HCT116 (cell line): ENCODE data around the gene IQCK. TPM values are rescaled to one million over a fixed set of nuclear protein-coding genes. Genes with fewer than 3 reads are reported as not detected.

ENCODE experiments used
- ATAC-seq: fragments of 200-7000 bp; cut with Tn5 transposase; 2 replicates; pipeline ENCODE4 v1.9.1; 2020; ENCODE audit warnings: mild to moderate bottlenecking, moderate library complexity
- BruUV-seq: library from RNA; stranded (reverse); fragments of 400-500 nt; replicated peaks from 2 replicates; lab custom pipeline; 2021; lab: Mats Ljungman, UMichigan
- CTCF ChIA-PET: fragments of 300-600 bp; sonication (Branson Sonifier 250); formaldehyde crosslinking; loops from one replicate; lab custom pipeline; 2021; ENCODE audit warnings: antibody characterized with exemption; lab: Charles Lee
- POLR2A ChIA-PET: fragments of 300-600, 350-600 bp; sonication (Branson Sonifier 250); formaldehyde crosslinking; loops from one replicate; lab custom pipeline; 2021; ENCODE audit warnings: antibody characterized with exemption; lab: Charles Lee
- RAD21 ChIA-PET, 2 experiments: fragments of 300-600 bp; sonication (Branson Sonifier 250); formaldehyde crosslinking; loops; one replicate each; lab custom pipeline; 2023; ENCODE audit warnings: low total read pairs in 2 of 2; ENCODE audit not compliant: uncharacterized antibody in 2 of 2, unreplicated experiment in 2 of 2, low non-redundant PET in 1 of 2; lab: Charles Lee
- DNase-seq: peaks from one replicate; pipeline ENCODE4 v3.0.0-alpha.2; 2010; ENCODE audit warnings: low read depth, low spot score
- H2AFZ ChIP-seq: fragments of 200-600 bp; shearing (Covaris generic), sonication (generic); 2 replicates; pipeline ENCODE4 v1.6.1; 2017; ENCODE audit warnings: low read depth, mixed run types, mixed read lengths, antibody characterized with exemption, low read length; ENCODE audit not compliant: poor library complexity, severe bottlenecking
- H3K27ac ChIP-seq: 2 replicates; pipeline ENCODE4 v1.5.1; 2012; ENCODE audit warnings: low read depth, low read length
- H3K27me3 ChIP-seq: fragments of 200-600 bp; sonication (generic); 2 replicates; pipeline ENCODE4 v1.6.1; 2016; ENCODE audit warnings: mixed run types, low read length, mixed read lengths; ENCODE audit not compliant: insufficient read depth
- H3K36me3 ChIP-seq, 2 experiments: fragments of 200-500 bp in 1 of 2; fragments of 200-600 bp in 1 of 2; sonication (Bioruptor generic) in 1 of 2; sonication (generic) in 1 of 2; 2 replicates each; pipeline versions ENCODE4 v1.5.1 to v1.6.1; 2014 to 2016; ENCODE audit warnings: low read length in 2 of 2, inconsistent platforms in 1 of 2, mixed read lengths in 1 of 2, mixed run types in 1 of 2; ENCODE audit not compliant: insufficient read depth in 2 of 2, control insufficient read depth in 1 of 2
- H3K4me1 ChIP-seq, 2 experiments: fragments of 200-600 bp in 1 of 2; sonication (generic) in 1 of 2; 2 replicates each; pipeline versions ENCODE4 v1.5.1 to v1.6.1; 2012 to 2017; ENCODE audit warnings: low read length in 2 of 2, inconsistent platforms in 1 of 2, mild to moderate bottlenecking in 1 of 2, mixed read lengths in 1 of 2, mixed run types in 1 of 2, moderate library complexity in 1 of 2; ENCODE audit not compliant: insufficient read depth in 2 of 2, control insufficient read depth in 1 of 2
- H3K4me2 ChIP-seq: fragments of 200-600 bp; sonication (generic); 2 replicates; pipeline ENCODE4 v1.6.1; 2017; ENCODE audit warnings: mixed run types, low read length, mixed read lengths
- H3K4me3 ChIP-seq, 2 experiments: fragments of 200-600 bp in 1 of 2; sonication (generic) in 1 of 2; replicated peaks in 1 of 2; 2 replicates each; pipeline ENCODE4 v1.5.1; 2011 to 2016; ENCODE audit warnings: low read length in 2 of 2, control low read depth in 1 of 2, low read depth in 1 of 2, mild to moderate bottlenecking in 1 of 2, mixed read lengths in 1 of 2, mixed run types in 1 of 2
- H3K79me2 ChIP-seq: fragments of 200-600 bp; sonication (generic); 2 replicates; pipeline ENCODE4 v1.6.1; 2017; ENCODE audit warnings: mild to moderate bottlenecking, mixed run types, low read length, moderate library complexity, mixed read lengths; ENCODE audit not compliant: insufficient read depth
- H3K9ac ChIP-seq: fragments of 200-600 bp; sonication (generic); 2 replicates; pipeline ENCODE4 v1.6.1; 2016; ENCODE audit warnings: low read length, mixed read lengths
- H3K9me2 ChIP-seq: fragments of 200-600 bp; sonication (generic), shearing (Covaris generic); 2 replicates; pipeline ENCODE4 v1.6.1; 2017; ENCODE audit warnings: mixed run types, mild to moderate bottlenecking, moderate library complexity; ENCODE audit not compliant: insufficient read depth
- H3K9me3 ChIP-seq, 2 experiments: fragments of 200-500 bp in 1 of 2; fragments of 200-600 bp in 1 of 2; sonication (Bioruptor generic) in 1 of 2; sonication (generic) in 1 of 2; 2 replicates each; pipeline ENCODE4 v1.6.1; 2014 to 2017; ENCODE audit warnings: low read length in 2 of 2, mixed read lengths in 2 of 2, inconsistent platforms in 1 of 2, low read depth in 1 of 2, mild to moderate bottlenecking in 1 of 2, mixed run types in 1 of 2, moderate library complexity in 1 of 2; ENCODE audit not compliant: control insufficient read depth in 1 of 2, insufficient read depth in 1 of 2
- H4K20me1 ChIP-seq: fragments of 200-600 bp; sonication (generic), shearing (Covaris generic); 2 replicates; pipeline ENCODE4 v1.6.1; 2017; ENCODE audit warnings: mixed run types, mild to moderate bottlenecking, moderate library complexity; ENCODE audit not compliant: insufficient read depth
- EGR1 ChIP-seq: IDR thresholded peaks from 2 replicates; pipeline ENCODE4 v1.6.1; 2012; ENCODE audit warnings: low read depth
- EZH2phosphoT487 ChIP-seq: fragments of 200-600 bp; IDR thresholded peaks from 2 replicates; pipeline ENCODE4 v1.6.1; 2018; ENCODE audit warnings: antibody characterized with exemption, borderline replicate concordance
- POLR2A ChIP-seq: IDR thresholded peaks from 2 replicates; pipeline ENCODE4 v1.7.0; 2011; ENCODE audit warnings: borderline replicate concordance; ENCODE audit not compliant: insufficient read depth, insufficient read length; ENCODE audit errors: extremely low read depth
- POLR2AphosphoS5 ChIP-seq: IDR thresholded peaks from 2 replicates; pipeline ENCODE4 v1.6.1; 2011; ENCODE audit warnings: mild to moderate bottlenecking, low read depth, low read length, moderate library complexity
- SRF ChIP-seq: IDR thresholded peaks from 2 replicates; pipeline ENCODE4 v1.6.1; 2012; ENCODE audit warnings: low read depth
- YY1 ChIP-seq: IDR thresholded peaks from 2 replicates; pipeline ENCODE4 v1.6.1; 2011; ENCODE audit warnings: low read length, low read depth, moderate library complexity, mild to moderate bottlenecking; ENCODE audit not compliant: insufficient replicate concordance; ENCODE audit errors: extremely low read depth
- intact Hi-C: fragments of 100-400 bp; cut with micrococcal nuclease; formaldehyde crosslinking; loops from 2 replicates; pipeline ENCODE4 v1.10.0; 2022
- total RNA-seq: library from RNA; stranded (reverse); gene quantifications from one replicate; pipeline ENCODE4 v1.2.1, GENCODE V29; 2021; ENCODE audit not compliant: unreplicated experiment
- TF ChIP-seq, protein P1 (sequence below), 3 experiments: fragments of 200-600 bp in 1 of 3; sonication (generic) in 1 of 3; IDR thresholded peaks in 2 of 3; conservative IDR thresholded peaks in 1 of 3; 2 replicates each; pipeline ENCODE4 v1.5.1; 2012 to 2017; ENCODE audit warnings: low read depth in 2 of 3, low read length in 2 of 3, antibody characterized with exemption in 1 of 3, borderline replicate concordance in 1 of 3, control low read depth in 1 of 3, mild to moderate bottlenecking in 1 of 3, mixed read lengths in 1 of 3, mixed run types in 1 of 3, moderate library complexity in 1 of 3; ENCODE audit not compliant: insufficient read depth in 1 of 3
- TF ChIP-seq, protein P2 (sequence below): IDR thresholded peaks from 2 replicates; pipeline ENCODE4 v1.6.1; 2011; ENCODE audit warnings: mild to moderate bottlenecking, low read length, moderate library complexity; ENCODE audit not compliant: insufficient replicate concordance; ENCODE audit errors: extremely low read depth

IQCK gene
- total RNA-seq, 1 experiment from 2014 or later: 11.8 TPM

DNA sequence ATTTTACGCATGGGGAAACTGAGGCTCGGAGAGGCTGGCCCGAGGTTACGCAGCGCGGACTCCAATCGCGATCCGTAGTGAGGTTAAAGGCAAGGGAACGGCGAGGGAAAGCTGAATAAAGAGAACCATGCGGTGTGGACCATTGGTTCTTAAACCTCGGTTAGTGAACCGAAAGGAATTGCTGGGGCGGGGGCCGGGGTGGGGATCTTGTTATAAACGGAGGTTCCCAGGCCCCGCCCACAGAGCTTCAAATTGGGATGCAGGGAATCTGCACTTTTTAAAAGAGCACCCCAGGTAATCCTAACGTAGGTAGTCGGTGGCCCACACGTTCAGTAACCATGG is 524 bp downstream of the IQCK start:
- DNase-seq (no peak), ATAC-seq (no peak)
- peak overlapping the region; percentile 86 for H3K27ac ChIP-seq
- no peaks in the 10 kb centered on the region for H3K9me3 ChIP-seq
- peaks cover 4% of the 10 kb centered on the region; the same call in 1 of the 2 replicates for H4K20me1 ChIP-seq
- peaks cover 65% of the 10 kb centered on the region for H3K79me2 ChIP-seq
- H3K9me2 ChIP-seq: no peaks in the 10 kb centered on the region
- ChIA-PET RAD21 (no interaction called here), CTCF (interaction anchor here (1.0 kb wide), 1 partner anchor 19 kb away, joined by 3 read pairs; no protein-coding TSS in a partner anchor)
- peak overlapping the region; percentile 92 to 95 for H3K4me3 ChIP-seq
- intact Hi-C loops: no loop called here
- H3K36me3 ChIP-seq: peaks cover 8 to 14% of the 10 kb centered on the region in 2 experiments; a peak in 3 of 4 replicates
- H3K27me3 ChIP-seq: no peaks in the 10 kb centered on the region
- peak overlapping the region; percentile 88 for H3K9ac ChIP-seq
- no peak for TF ChIP-seq POLR2A
- no peak for TF ChIP-seq EGR1
- no peak for TF ChIP-seq POLR2AphosphoS5
- TF ChIP-seq EZH2phosphoT487: no peak
- no peak for TF ChIP-seq SRF
- no peak for TF ChIP-seq YY1
- TF ChIP-seq, protein P1, sequence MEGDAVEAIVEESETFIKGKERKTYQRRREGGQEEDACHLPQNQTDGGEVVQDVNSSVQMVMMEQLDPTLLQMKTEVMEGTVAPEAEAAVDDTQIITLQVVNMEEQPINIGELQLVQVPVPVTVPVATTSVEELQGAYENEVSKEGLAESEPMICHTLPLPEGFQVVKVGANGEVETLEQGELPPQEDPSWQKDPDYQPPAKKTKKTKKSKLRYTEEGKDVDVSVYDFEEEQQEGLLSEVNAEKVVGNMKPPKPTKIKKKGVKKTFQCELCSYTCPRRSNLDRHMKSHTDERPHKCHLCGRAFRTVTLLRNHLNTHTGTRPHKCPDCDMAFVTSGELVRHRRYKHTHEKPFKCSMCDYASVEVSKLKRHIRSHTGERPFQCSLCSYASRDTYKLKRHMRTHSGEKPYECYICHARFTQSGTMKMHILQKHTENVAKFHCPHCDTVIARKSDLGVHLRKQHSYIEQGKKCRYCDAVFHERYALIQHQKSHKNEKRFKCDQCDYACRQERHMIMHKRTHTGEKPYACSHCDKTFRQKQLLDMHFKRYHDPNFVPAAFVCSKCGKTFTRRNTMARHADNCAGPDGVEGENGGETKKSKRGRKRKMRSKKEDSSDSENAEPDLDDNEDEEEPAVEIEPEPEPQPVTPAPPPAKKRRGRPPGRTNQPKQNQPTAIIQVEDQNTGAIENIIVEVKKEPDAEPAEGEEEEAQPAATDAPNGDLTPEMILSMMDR (IDR thresholded peaks at IDR 0.05 in 2 of 3, conservative IDR thresholded peaks at IDR 0.05 in 1 of 3; ENCODE audit: borderline replicate concordance in 1 of 3, insufficient read depth in 1 of 3, low read depth in 2 of 3, low read length in 2 of 3): no peak
- TF ChIP-seq, protein P2, sequence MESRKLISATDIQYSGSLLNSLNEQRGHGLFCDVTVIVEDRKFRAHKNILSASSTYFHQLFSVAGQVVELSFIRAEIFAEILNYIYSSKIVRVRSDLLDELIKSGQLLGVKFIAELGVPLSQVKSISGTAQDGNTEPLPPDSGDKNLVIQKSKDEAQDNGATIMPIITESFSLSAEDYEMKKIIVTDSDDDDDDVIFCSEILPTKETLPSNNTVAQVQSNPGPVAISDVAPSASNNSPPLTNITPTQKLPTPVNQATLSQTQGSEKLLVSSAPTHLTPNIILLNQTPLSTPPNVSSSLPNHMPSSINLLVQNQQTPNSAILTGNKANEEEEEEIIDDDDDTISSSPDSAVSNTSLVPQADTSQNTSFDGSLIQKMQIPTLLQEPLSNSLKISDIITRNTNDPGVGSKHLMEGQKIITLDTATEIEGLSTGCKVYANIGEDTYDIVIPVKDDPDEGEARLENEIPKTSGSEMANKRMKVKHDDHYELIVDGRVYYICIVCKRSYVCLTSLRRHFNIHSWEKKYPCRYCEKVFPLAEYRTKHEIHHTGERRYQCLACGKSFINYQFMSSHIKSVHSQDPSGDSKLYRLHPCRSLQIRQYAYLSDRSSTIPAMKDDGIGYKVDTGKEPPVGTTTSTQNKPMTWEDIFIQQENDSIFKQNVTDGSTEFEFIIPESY: no peak
- TF ChIP-seq, all 23 proteins: peak for 0
- BruUV-seq: no TSS peak
- H3K4me1 ChIP-seq: peaks cover 11 to 24% of the 10 kb centered on the region in 2 experiments
- peak overlapping the region; percentile 83 for H2AFZ ChIP-seq
- H3K4me2 ChIP-seq: peak overlapping the region; percentile 79
- POLR2A ChIA-PET: interaction anchor here (0.7 kb wide), 1 partner anchor 908 kb away, joined by 3 read pairs; no protein-coding TSS in a partner anchor
